ENCODE results near the gene ACSL5.

DNA sequence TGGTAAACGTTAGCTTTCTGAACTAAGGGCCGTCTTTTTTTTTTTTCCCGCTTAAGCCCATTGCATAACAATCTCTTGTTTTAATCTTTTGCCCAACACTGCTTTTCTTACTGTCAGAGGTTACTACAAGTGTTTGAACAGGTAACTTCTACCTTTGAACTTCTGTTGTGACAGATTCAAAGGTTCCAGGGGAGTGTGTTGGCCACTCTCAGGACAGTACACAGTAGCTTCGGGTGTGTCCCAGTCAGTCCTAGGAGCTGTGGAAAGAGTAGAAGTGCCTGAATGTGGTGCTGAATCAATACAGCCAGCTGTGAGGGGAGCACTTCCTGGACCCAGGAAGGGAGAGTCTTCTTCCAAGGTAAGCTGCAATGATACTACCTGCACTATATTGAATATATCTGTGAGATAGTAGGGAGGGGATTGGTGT lies at the start of gene ACSL5:
- TF ChIP-seq, protein P1, sequence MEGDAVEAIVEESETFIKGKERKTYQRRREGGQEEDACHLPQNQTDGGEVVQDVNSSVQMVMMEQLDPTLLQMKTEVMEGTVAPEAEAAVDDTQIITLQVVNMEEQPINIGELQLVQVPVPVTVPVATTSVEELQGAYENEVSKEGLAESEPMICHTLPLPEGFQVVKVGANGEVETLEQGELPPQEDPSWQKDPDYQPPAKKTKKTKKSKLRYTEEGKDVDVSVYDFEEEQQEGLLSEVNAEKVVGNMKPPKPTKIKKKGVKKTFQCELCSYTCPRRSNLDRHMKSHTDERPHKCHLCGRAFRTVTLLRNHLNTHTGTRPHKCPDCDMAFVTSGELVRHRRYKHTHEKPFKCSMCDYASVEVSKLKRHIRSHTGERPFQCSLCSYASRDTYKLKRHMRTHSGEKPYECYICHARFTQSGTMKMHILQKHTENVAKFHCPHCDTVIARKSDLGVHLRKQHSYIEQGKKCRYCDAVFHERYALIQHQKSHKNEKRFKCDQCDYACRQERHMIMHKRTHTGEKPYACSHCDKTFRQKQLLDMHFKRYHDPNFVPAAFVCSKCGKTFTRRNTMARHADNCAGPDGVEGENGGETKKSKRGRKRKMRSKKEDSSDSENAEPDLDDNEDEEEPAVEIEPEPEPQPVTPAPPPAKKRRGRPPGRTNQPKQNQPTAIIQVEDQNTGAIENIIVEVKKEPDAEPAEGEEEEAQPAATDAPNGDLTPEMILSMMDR (conservative IDR thresholded peaks at IDR 0.05; ENCODE audit: low read depth, low read length): no peak
- no peak for TF ChIP-seq EZH2 (IDR thresholded peaks at IDR 0.05; ENCODE audit: low read length, unreplicated experiment)

All from PC-3 (cell line).